ENCODE results near the gene ARRDC5.
A peak's percentile ranks its signal among the peaks of the same experiment; 100 is the strongest.
"Not testable (repeated sequence)": the region's sequence is repeated elsewhere in the genome, so short reads cannot be mapped to it uniquely, and the experiment has no call there.

ARRDC5 gene

GRCh38 chr19:4896372-4896771 is 6.3 kb downstream of the ARRDC5 start:
- H3K4me3 ChIP-seq (ENCODE audit: low read depth, low read length): no peak overlapping the region
- TF ChIP-seq CTCF (conservative IDR thresholded peaks at IDR 0.05; ENCODE audit: low read depth, low read length): no peak
- peak; percentile 48 for DNase-seq (ENCODE audit: low read depth)

- H3K4me3 ChIP-seq (ENCODE audit: low read depth, low read length); DNase-seq (ENCODE audit: low read depth): not testable (repeated sequence)
Measured at GRCh38 chr19:4892962-4893361, 9.7 kb downstream of the ARRDC5 start.

- no peak overlapping the region for H3K4me3 ChIP-seq (ENCODE audit: low read depth, low read length)
- TF ChIP-seq CTCF (conservative IDR thresholded peaks at IDR 0.05; ENCODE audit: low read depth, low read length): no peak
- DNase-seq (ENCODE audit: low read depth): no peak
Measured at GRCh38 chr19:4891066-4891465, 11.6 kb downstream of the ARRDC5 start.

GRCh38 chr19:4889034-4889815 is 13.5 kb downstream of the ARRDC5 start:
- no peak for TF ChIP-seq CTCF (conservative IDR thresholded peaks at IDR 0.05; ENCODE audit: low read depth, low read length)
- peak; percentile 47 for DNase-seq (ENCODE audit: low read depth)
- no peak overlapping the region for H3K4me3 ChIP-seq (ENCODE audit: low read depth, low read length)

- not testable (repeated sequence) for H3K4me3 ChIP-seq (ENCODE audit: low read depth, low read length); DNase-seq (ENCODE audit: low read depth)
Measured at GRCh38 chr19:4887803-4888202, 14.9 kb downstream of the ARRDC5 start.

- not testable (repeated sequence) for DNase-seq (ENCODE audit: low read depth); H3K4me3 ChIP-seq (ENCODE audit: low read depth, low read length)
Measured at GRCh38 chr19:4884993-4885392, 17.7 kb downstream of the ARRDC5 start.

- not testable (repeated sequence) for H3K4me3 ChIP-seq (ENCODE audit: low read depth, low read length)
Measured at GRCh38 chr19:4882874-4883273, 19.8 kb downstream of the ARRDC5 start.

GRCh38 chr19:4879041-4879440 is 23.7 kb downstream of the ARRDC5 start:
- no peak for DNase-seq (ENCODE audit: low read depth)
- no peak for TF ChIP-seq CTCF (conservative IDR thresholded peaks at IDR 0.05; ENCODE audit: low read depth, low read length)
- no peak overlapping the region for H3K4me3 ChIP-seq (ENCODE audit: low read depth, low read length)

More at GRCh38 chr19:4882874-4883273, 19.8 kb downstream of the ARRDC5 start:
- not testable (repeated sequence) for DNase-seq (ENCODE audit: low read depth)

- no peak overlapping the region for H3K4me3 ChIP-seq (ENCODE audit: low read depth, low read length)
- no peak for TF ChIP-seq CTCF (conservative IDR thresholded peaks at IDR 0.05; ENCODE audit: low read depth, low read length)
- no peak for DNase-seq (ENCODE audit: low read depth)
Measured at GRCh38 chr19:4878491-4878968, 24.2 kb downstream of the ARRDC5 start.

All from choroid plexus epithelial cell (primary cell).